GM18951 (cell line): ENCODE results near the gene AFG1L.
"Not testable (repeated sequence)": the region's sequence is repeated elsewhere in the genome, so short reads cannot be mapped to it uniquely, and the experiment has no call there.

Source experiments
- POLR2A ChIP-seq: IDR thresholded peaks from 4 replicates; pipeline ENCODE4 v1.6.1; 2011; ENCODE audit warnings: mild to moderate bottlenecking; ENCODE audit not compliant: insufficient read length, insufficient read depth; ENCODE audit errors: extremely low read depth
- in situ Hi-C: fragments of 300-500 bp; cut with MboI; formaldehyde crosslinking; loops from one replicate; pipeline ENCODE4 v1.12.0; 2022; ENCODE audit warnings: low sequenced_read_pairs, mixed read lengths, inconsistent platforms; ENCODE audit not compliant: unreplicated experiment

Gene AFG1L

DNA sequence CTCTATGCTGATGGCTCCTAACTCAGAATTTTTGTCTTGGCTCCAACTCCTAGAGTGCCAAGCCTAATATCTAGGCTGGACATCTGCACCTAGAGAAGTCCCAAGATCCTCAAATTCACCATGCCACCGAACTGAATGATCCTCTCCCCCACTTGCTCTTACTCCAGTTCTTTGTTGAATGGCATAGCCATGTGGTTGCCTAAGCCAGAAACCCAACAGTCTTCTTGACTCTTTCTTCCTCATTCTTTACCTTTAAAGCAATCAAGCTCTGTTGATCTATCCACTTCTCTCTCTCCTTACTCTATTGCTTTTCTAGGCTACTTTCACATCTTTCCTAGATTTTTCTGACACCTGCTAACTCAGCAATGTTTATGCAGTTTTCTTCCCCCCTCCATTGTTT lies 139.4 kb downstream of the AFG1L start:
- in situ Hi-C loops = no loop called here
- no peak for TF ChIP-seq POLR2A

DNA sequence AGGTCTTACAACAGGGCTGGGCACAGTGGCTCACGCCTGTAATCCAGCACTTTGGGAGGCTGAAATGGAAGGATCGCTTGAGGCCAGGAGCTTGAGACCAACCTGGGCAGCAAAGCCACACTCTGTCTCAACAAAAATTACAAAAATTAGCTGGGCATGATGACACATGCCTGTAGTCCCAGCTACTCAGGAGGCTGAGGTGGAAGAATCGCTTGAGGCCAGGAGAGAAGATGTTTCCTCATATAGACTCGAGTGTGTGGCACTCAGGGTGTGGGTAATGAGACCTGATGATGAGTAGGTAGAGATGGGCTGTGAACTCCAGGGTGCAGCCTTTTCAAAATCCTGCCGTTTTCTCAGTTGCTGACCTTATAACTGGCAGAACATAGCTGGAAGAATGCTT lies 140.5 kb downstream of the AFG1L start:
- TF ChIP-seq POLR2A = no peak
- in situ Hi-C loops = no loop called here

DNA sequence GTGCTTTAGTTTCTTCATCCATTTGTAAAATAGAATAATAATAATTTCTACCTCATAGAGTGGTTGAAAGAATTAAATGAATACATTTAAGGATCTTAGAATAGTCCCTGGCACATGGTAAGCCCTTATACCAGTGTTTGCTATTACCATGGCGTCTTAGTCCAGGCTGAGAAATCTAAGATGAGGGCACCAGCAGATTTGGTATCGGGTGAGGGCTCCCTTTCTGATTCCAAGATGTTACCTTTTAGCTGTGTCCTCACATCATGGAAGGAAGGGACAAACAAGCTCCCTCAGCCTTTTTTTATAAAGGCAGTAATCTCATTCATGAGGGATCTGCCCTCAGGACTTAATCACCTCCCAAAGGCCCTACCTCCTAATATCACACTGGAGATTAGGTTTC lies 141.9 kb downstream of the AFG1L start:
- in situ Hi-C loops = no loop called here
- TF ChIP-seq POLR2A = no peak

DNA sequence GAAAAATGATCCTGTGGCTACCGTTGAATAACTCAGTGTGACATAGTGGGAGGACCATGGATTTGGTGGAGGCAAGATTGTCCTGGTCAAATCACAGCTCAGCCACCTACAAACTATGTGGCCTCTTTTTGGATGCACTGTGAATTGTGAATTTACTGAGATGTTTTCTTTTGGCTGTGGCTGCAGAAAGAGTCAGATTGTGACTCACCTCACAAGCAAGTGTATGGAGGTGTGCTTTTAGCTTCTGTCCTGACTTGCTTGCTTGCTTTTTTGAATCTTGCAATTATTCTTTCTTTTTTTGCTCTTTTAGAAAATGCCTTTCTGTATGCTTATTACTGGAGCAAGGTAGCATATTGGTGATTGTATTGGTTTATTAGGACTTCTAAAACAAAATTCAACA lies 143.0 kb downstream of the AFG1L start:
- in situ Hi-C loops = no loop called here
- TF ChIP-seq POLR2A = no peak

DNA sequence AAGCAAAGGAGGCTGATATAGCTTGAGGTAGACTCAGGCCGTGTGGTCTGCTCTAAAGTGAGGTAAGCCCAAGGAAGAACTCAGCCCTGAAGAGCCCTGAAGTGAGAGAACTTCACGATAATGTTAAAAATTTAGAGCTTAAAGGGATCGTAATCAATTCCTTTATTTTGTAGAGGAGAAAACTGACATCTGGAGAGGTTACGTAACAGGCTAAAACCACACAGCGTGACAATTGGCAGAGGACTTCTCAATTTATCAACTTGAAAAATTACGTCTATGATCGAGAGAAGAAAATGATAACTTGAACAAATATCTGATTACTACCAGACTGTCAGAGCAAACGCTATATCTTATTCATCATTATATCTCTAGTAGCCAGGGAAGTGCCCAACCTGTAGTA lies 144.1 kb downstream of the AFG1L start:
- in situ Hi-C loops = no loop called here
- no peak for TF ChIP-seq POLR2A

DNA sequence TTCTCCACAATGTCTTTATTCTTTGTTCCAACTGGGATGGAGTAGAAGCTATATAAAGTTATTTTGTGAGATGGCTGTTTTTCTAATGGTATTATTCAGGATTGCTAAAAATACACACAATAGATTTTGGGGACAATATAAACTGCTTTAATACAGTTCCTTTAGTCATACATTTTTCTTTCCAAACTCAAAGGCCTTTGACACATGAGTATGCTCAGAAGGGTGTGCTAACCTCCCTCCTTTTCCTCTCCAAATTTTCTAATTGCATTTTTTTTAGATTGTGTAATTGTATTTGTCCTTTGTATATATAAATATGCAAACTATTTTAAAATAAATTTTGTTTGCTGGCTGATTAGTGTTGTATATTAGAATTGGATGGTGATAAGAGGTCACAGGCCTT lies 146.3 kb downstream of the AFG1L start:
- no peak for TF ChIP-seq POLR2A
- in situ Hi-C loops = no loop called here

DNA sequence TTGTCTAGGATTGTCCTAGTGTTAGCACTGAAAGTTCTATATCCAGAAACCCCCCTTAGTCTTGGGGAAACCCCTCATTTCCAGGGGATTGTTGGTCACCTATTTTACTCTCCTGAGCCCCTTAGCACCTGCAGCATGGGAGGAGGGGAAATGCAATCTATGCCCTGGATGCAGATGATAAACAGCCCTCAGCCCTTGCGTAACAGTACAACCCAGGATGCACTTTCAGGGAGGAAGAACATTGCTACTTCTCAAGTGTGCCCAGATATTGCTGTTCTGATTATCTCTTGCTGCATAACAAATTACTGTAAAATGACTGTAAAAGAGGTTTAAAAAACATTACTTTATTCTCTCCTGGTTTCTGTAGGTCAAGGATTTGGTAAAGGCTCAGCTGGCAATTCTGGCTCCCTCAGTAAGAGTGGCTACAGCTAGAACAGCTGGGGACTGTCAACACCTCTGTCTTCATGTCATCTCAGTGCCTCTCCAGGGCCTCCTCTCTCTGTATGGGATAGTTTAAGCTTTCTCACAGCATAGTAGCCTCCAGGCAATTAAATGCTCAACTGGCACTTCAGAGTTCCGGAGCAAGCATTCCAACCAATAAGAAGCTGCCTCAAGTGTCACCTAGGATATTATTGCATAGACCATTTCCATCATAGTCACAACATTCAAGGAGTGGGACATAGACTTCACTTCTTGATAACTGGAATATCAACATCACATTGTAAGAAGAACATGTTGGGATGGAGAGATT lies 148.1 kb downstream of the AFG1L start:
- in situ Hi-C loops = no loop called here
- TF ChIP-seq POLR2A = no peak

DNA sequence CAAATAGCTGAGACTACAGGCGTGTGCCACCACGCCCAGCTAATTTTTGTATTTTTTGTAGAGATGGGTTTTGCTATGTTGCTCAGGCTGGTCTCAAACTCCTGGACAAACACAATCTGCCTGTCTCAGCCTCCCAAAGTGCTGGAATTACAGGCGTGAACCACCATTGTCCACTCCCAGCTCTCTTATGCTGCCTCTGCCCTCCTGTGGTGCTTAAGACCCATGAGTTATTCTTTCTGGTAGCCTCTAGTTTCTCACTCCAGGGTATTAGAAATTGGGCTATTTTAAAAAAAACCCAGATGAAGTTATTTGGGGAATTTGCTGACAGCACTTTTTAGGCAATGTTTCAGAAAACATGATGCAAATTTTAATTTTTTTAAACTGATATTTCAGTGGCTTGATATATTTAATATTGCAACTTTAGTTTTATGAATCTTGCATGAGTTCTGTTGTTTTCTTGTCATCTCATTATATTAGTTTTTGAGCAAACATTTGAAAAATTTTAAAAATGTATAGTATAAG lies 151.8 kb downstream of the AFG1L start:
- in situ Hi-C loops = no loop called here
- TF ChIP-seq POLR2A = no peak

DNA sequence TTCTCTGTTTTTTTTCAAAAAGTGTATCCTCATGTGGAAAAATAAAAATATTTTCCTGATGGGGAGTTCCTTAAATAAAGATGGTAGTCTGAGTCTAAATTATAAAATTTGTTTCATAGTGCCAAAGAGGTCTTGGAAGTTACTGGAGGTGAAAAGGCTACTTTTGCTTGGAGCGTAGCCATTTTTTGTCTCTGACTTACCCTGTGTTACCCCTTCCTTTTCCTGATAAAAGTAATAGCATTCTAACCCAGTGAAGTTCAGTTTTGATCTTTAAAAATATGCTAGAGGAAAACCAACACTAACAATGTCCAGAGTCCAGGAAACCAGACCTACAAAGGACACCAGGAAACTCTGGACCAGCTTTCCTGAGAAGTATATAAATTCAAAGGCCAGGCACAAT lies 153.6 kb downstream of the AFG1L start:
- in situ Hi-C loops = no loop called here
- TF ChIP-seq POLR2A = no peak

DNA sequence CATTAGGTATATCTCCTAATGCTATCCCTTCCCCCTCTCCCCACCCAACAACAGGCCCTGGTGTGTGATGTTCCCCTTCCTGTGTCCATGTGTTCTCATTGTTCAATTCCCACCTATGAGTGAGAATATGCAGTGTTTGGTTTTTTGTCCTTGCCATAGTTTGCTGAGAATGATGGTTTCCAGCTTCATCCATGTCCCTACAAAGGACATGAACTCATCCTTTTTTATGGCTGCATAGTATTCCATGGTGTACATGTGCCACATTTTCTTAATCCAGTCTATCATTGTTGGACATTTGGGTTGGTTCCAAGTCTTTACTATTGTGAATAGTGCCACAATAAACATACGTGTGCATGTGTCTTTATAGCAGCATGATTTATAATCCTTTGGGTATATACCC lies 154.9 kb downstream of the AFG1L start:
- in situ Hi-C loops = not testable (repeated sequence)

DNA sequence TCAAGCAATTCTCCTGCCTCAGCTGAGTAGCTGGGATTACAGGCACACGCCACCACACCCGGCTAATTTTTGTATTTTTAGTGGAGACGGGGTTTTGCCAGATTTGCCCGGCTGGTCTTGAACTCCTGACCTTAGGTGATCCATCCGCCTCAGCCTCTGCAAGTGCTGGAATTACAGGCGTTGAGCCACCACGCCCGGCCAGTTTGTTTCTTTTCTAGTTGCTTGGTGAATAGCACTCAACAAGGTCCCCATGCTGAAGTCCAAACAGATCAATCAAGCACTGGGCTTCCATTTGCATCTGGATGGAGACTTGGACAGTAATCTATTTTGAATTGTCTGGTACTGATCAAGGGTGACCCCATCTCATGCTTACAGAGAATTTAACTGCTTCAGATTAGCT lies 157.0 kb downstream of the AFG1L start:
- in situ Hi-C loops = no loop called here

DNA sequence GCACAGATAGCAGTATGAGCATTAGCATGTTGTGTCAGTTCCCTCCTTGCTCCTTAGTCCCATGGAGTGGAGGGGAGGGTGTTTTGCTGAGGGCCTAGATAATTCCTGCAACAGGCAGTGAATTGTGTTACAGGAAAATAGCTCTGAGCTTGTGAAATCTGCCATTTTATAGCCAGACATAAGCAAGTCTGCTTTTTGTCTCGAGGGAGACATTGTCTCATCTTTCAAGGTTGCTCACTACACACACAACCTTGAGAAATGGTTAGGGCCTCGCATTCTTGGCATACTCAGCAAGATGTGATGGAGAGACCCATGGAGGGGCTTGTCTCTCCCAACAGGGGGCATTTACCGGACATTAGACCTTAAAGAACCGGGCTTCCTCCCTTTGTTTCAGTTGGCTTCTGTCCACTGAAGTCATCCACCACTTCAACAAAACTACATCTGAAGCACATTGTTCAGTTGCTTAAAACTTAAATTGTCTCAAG lies 157.9 kb downstream of the AFG1L start:
- TF ChIP-seq POLR2A = no peak
- in situ Hi-C loops = no loop called here

More for the DNA sequence above, 157.0 kb downstream of the AFG1L start:
- TF ChIP-seq POLR2A = no peak

DNA sequence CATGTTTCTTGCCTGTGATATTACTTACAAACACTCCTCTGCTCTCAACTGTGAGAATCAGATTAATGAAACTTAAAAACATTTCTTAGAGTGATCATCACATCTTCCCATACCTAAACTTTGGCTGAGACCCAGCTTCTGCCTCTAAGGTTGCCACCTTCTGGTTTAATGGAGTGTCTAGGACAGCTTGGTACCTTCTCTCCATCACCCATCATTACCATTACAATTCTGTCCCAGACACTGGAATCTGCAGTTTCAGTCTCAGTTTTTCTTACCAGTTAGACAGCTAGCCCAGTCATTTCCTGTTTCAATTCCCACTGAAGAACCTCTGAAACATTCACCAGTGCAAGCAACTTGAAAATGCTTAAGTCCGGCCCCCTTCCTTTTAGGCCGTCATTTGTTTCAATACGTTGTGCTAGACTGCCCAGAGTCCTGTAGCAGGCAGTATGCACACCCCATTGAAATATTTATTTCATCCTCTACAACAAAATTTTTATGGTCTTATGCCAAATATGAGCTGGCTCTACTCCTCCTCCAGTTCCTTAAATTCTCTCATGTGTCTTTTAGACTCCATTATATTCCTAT lies 158.8 kb downstream of the AFG1L start:
- in situ Hi-C loops = no loop called here

DNA sequence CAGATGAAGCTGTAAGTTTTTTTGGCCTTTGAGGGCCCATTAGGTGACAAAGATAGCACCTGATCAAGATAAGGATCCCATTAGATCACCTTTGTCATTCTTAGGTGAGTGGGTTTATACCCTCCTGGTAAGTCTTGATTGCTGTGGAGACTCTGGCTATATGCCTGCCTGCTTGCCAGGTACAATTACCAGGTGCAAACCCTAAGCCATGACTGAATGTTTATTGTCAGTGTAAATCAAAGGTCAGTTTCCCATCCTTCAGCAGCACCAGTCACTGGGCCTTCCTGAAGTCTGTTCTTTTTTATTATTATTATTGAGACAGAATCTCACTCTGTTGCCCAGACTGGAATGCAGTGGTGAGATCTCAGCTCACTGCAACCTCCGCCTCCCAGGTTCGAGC lies 159.5 kb downstream of the AFG1L start:
- TF ChIP-seq POLR2A = no peak
- in situ Hi-C loops = no loop called here

More for the DNA sequence above, 158.8 kb downstream of the AFG1L start:
- no peak for TF ChIP-seq POLR2A
